GM23338 (cell line): ENCODE measurements around the gene NELL2. TPM values are rescaled to one million over a fixed set of nuclear protein-coding genes. Genes with fewer than 3 reads are reported as not detected.

Experiments
- ATAC-seq: fragments of 200-7000 bp; cut with Tn5 transposase; 3 replicates; pipeline ENCODE4 v1.9.1; 2020
- DNase-seq: peaks from one replicate; pipeline ENCODE4 v3.0.0-alpha.2; 2015; ENCODE audit warnings: low spot score
- H2AFZ ChIP-seq: fragments of 200-600 bp; sonication (generic); 2 replicates; pipeline ENCODE4 v1.8.0; 2016; ENCODE audit warnings: antibody characterized with exemption, mild to moderate bottlenecking, moderate library complexity
- H3F3A ChIP-seq: fragments of 200-600 bp; sonication (generic); replicated peaks from 2 replicates; pipeline ENCODE4 v1.8.0; 2017; ENCODE audit warnings: antibody characterized with exemption, mixed run types, low read depth
- H3K27ac ChIP-seq: fragments of 200-600 bp; sonication (generic); 2 replicates; pipeline ENCODE4 v1.6.1; 2016; ENCODE audit warnings: low read depth
- H3K27me3 ChIP-seq: fragments of 200-600 bp; sonication (generic); 2 replicates; pipeline ENCODE4 v1.8.0; 2016; ENCODE audit warnings: mild to moderate bottlenecking, mixed run types, moderate library complexity; ENCODE audit not compliant: insufficient read depth
- H3K36me3 ChIP-seq: fragments of 200-600 bp; sonication (generic); 2 replicates; pipeline ENCODE4 v1.8.0; 2016; ENCODE audit warnings: mild to moderate bottlenecking; ENCODE audit not compliant: insufficient read depth
- H3K4me1 ChIP-seq: fragments of 200-600 bp; sonication (generic); 2 replicates; pipeline ENCODE4 v1.8.0; 2016; ENCODE audit warnings: mild to moderate bottlenecking, moderate library complexity; ENCODE audit not compliant: insufficient read depth
- H3K4me2 ChIP-seq: fragments of 200-600 bp; sonication (generic); 2 replicates; pipeline ENCODE4 v1.7.1; 2017; ENCODE audit warnings: mixed run types
- H3K4me3 ChIP-seq: fragments of 200-600 bp; sonication (generic); 2 replicates; pipeline ENCODE4 v1.6.1; 2016; ENCODE audit warnings: mixed run types
- H3K79me2 ChIP-seq: fragments of 200-600 bp; sonication (generic); replicated peaks from 2 replicates; pipeline ENCODE4 v1.8.0; 2017; ENCODE audit warnings: mild to moderate bottlenecking; ENCODE audit not compliant: insufficient read depth
- H3K9me2 ChIP-seq: fragments of 200-600 bp; sonication (generic); 2 replicates; pipeline ENCODE4 v1.8.0; 2017; ENCODE audit not compliant: insufficient read depth
- H4K20me1 ChIP-seq: fragments of 200-600 bp; sonication (generic); replicated peaks from 2 replicates; pipeline ENCODE4 v1.8.0; 2017; ENCODE audit warnings: mild to moderate bottlenecking; ENCODE audit not compliant: insufficient read depth
- H3K27ac Mint-ChIP-seq: 2 replicates; pipeline ENCODE4 v1.8.0; 2020; ENCODE audit warnings: inconsistent platforms, mild to moderate bottlenecking, moderate library complexity, mixed read lengths
- H3K27me3 Mint-ChIP-seq: 3 replicates; pipeline ENCODE4 v1.8.0; 2022; ENCODE audit warnings: low read depth, mild to moderate bottlenecking, moderate library complexity, mixed read lengths, inconsistent platforms; ENCODE audit not compliant: insufficient read depth, poor library complexity
- H3K36me3 Mint-ChIP-seq: 3 replicates; pipeline ENCODE4 v1.8.0; 2021; ENCODE audit warnings: low read depth, mild to moderate bottlenecking, inconsistent platforms, moderate library complexity, mixed read lengths
- H3K4me1 Mint-ChIP-seq: 3 replicates; pipeline ENCODE4 v1.8.0; 2020; ENCODE audit warnings: mild to moderate bottlenecking, inconsistent platforms, mixed read lengths
- H3K4me3 Mint-ChIP-seq: 3 replicates; pipeline ENCODE4 v1.8.0; 2021; ENCODE audit warnings: moderate library complexity, mild to moderate bottlenecking, inconsistent platforms, mixed read lengths
- H3K9me3 Mint-ChIP-seq: 3 replicates; pipeline ENCODE4 v1.8.0; 2020; ENCODE audit warnings: moderate library complexity, mild to moderate bottlenecking, inconsistent platforms, mixed read lengths
- CTCF ChIP-seq, 2 experiments: fragments of 200-600 bp in 1 of 2; sonication (generic) in 1 of 2; conservative IDR thresholded peaks; 2 replicates each; pipeline versions ENCODE4 v1.5.1 to v1.6.1; 2016 to 2017; ENCODE audit warnings: antibody characterized with exemption in 2 of 2, low read depth in 2 of 2, mild to moderate bottlenecking in 2 of 2, moderate library complexity in 1 of 2
- EZH2 ChIP-seq: fragments of 200-600 bp; sonication (generic); IDR thresholded peaks from one replicate; pipeline ENCODE4 v1.8.0; 2017; ENCODE audit warnings: antibody characterized with exemption, mild to moderate bottlenecking, low read depth; ENCODE audit not compliant: unreplicated experiment
- JUNB ChIP-seq: IDR thresholded peaks from one replicate; pipeline ENCODE4 v1.6.1; 2016; ENCODE audit warnings: antibody characterized with exemption; ENCODE audit not compliant: unreplicated experiment
- NANOG ChIP-seq: IDR thresholded peaks from 2 replicates; pipeline ENCODE4 v1.6.1; 2016; ENCODE audit warnings: antibody characterized with exemption, borderline replicate concordance
- REST ChIP-seq: IDR thresholded peaks from one replicate; pipeline ENCODE4 v1.6.1; 2018; ENCODE audit warnings: antibody characterized with exemption; ENCODE audit not compliant: unreplicated experiment
- ZNF114 ChIP-seq: fragments of 250-450 bp; sonication (Bioruptor Pico); IDR thresholded peaks from 2 replicates; pipeline ENCODE4 v1.5.0; 2020; ENCODE audit warnings: mild to moderate bottlenecking, moderate library complexity
- ZNF331 ChIP-seq: fragments of 250-450 bp; sonication (Bioruptor Pico); IDR thresholded peaks from 2 replicates; pipeline ENCODE4 v1.5.0; 2020; ENCODE audit warnings: low read depth, mild to moderate bottlenecking, moderate library complexity
- polyA plus RNA-seq: library from polyadenylated mRNA; unstranded; fragments of >200 nt; fragmentation: Nextera tagmentation; extraction: Ambion mirVana; gene quantifications from 2 replicates; pipeline ENCODE4 v1.2.1, GENCODE V29; 2016
- total RNA-seq: library from RNA; depleted of rRNA; stranded (reverse); fragments of >200 nt; shearing (Covaris generic); gene quantifications from 2 replicates; pipeline ENCODE4 v1.2.3, GENCODE V29; 2014

NELL2 gene
- total and polyA plus RNA-seq, 2 experiments from 2014 or later, result 25.1 to 99.5 TPM

- no peak for TF ChIP-seq CTCF (conservative IDR thresholded peaks at IDR 0.05; ENCODE audit: low read depth in 2 of 2)
Observed at GRCh38 chr12:44833561-44833960, 42.6 kb downstream of the NELL2 start (continued).

- H3K9me2 ChIP-seq, result no peaks in the 10 kb centered on the region
- H3K27ac ChIP-seq, result no peak overlapping the region
- Mint-ChIP-seq H3K27me3 (no peaks in the 10 kb centered on the region), H3K4me3 (no peak overlapping the region), H3K36me3 (no peaks in the 10 kb centered on the region), H3K27ac (no peak overlapping the region), H3K9me3 (no peaks in the 10 kb centered on the region), H3K4me1 (peaks cover 7% of the 10 kb centered on the region)
- no peaks in the 10 kb centered on the region for H3K36me3 ChIP-seq
- TF ChIP-seq EZH2 (no peak), CTCF (conservative IDR thresholded peaks at IDR 0.05; ENCODE audit: low read depth in 2 of 2) (no peak), ZNF114 (CRISPR knock-in tag) (no peak), NANOG (no peak), ZNF331 (no peak), REST (no peak), JUNB (no peak)
- H3K79me2 ChIP-seq, result no peaks in the 10 kb centered on the region
- peaks cover 4% of the 10 kb centered on the region; the same call in 1 of the 2 replicates for H3K4me1 ChIP-seq
- no peaks in the 10 kb centered on the region for H4K20me1 ChIP-seq
- no peak for ATAC-seq
- H3K4me2 ChIP-seq, result no peak overlapping the region
- H2AFZ ChIP-seq, result no peak overlapping the region
- H3K27me3 ChIP-seq, result no peaks in the 10 kb centered on the region
- no peak overlapping the region for H3K4me3 ChIP-seq
- no peak for DNase-seq
- H3F3A ChIP-seq, result no peaks in the 10 kb centered on the region
Observed at GRCh38 chr12:44830566-44831055, 45.5 kb downstream of the NELL2 start.
